Astrocyte (in vitro differentiated cells and primary cell): ENCODE results near the gene APOL6. TPM values are rescaled to one million over a fixed set of nuclear protein-coding genes. Genes with fewer than 3 reads are reported as not detected.

Experiments
- DNase-seq: peaks from one replicate; pipeline ENCODE4 v3.0.0-alpha.2; 2010; ENCODE audit warnings: low read depth
- FAIRE-seq: peaks from 2 replicates; lab custom pipeline; 2011; peaks lifted over from hg19 to GRCh38; lab: Jason Lieb, UNC
- H2AFZ ChIP-seq: 2 replicates; pipeline ENCODE4 v1.6.0; 2012; ENCODE audit warnings: low read depth, low read length, inconsistent platforms
- H3K27ac ChIP-seq: 2 replicates; pipeline ENCODE4 v1.5.1; 2011; ENCODE audit warnings: low read depth, low read length, inconsistent platforms
- H3K27me3 ChIP-seq: 2 replicates; pipeline ENCODE4 v1.6.0; 2011; ENCODE audit warnings: low read length, inconsistent platforms; ENCODE audit not compliant: insufficient read depth
- H3K36me3 ChIP-seq: 2 replicates; pipeline ENCODE4 v1.5.1; 2011; ENCODE audit warnings: low read length, inconsistent platforms; ENCODE audit not compliant: insufficient read depth
- H3K4me1 ChIP-seq: 2 replicates; pipeline ENCODE4 v1.5.1; 2011; ENCODE audit warnings: low read length, inconsistent platforms; ENCODE audit not compliant: insufficient read depth
- H3K4me2 ChIP-seq: 2 replicates; pipeline ENCODE4 v1.6.0; 2012; ENCODE audit warnings: low read length, inconsistent platforms
- H3K4me3 ChIP-seq: 2 replicates; pipeline ENCODE4 v1.5.1; 2011; ENCODE audit warnings: low read depth, mild to moderate bottlenecking, low read length, inconsistent platforms; ENCODE audit not compliant: insufficient read depth
- H3K79me2 ChIP-seq: 2 replicates; pipeline ENCODE4 v1.6.0; 2012; ENCODE audit warnings: mild to moderate bottlenecking, low read length, inconsistent platforms; ENCODE audit not compliant: insufficient read depth
- H3K9ac ChIP-seq: 2 replicates; pipeline ENCODE4 v1.6.0; 2012; ENCODE audit warnings: mild to moderate bottlenecking, low read length, inconsistent platforms
- H3K9me3 ChIP-seq: 2 replicates; pipeline ENCODE4 v1.5.1; 2012; ENCODE audit warnings: low read depth, mild to moderate bottlenecking, low read length, inconsistent platforms; ENCODE audit not compliant: insufficient read depth
- H4K20me1 ChIP-seq: 2 replicates; pipeline ENCODE4 v1.6.0; 2012; ENCODE audit warnings: low read length, inconsistent platforms; ENCODE audit not compliant: insufficient read depth
- H3K27ac Mint-ChIP-seq: one replicate; pipeline ENCODE4 v1.8.0; 2021; ENCODE audit warnings: mild to moderate bottlenecking, mixed read lengths; ENCODE audit not compliant: unreplicated experiment
- H3K27me3 Mint-ChIP-seq: one replicate; pipeline ENCODE4 v1.8.0; 2021; ENCODE audit warnings: low read depth, mixed read lengths; ENCODE audit not compliant: unreplicated experiment
- H3K36me3 Mint-ChIP-seq: one replicate; pipeline ENCODE4 v1.8.0; 2021; ENCODE audit warnings: low read depth, mixed read lengths; ENCODE audit not compliant: unreplicated experiment
- H3K4me1 Mint-ChIP-seq: one replicate; pipeline ENCODE4 v1.8.0; 2021; ENCODE audit warnings: low read depth, mixed read lengths; ENCODE audit not compliant: unreplicated experiment
- H3K4me3 Mint-ChIP-seq: one replicate; pipeline ENCODE4 v1.8.0; 2021; ENCODE audit warnings: mild to moderate bottlenecking, moderate library complexity, mixed read lengths; ENCODE audit not compliant: unreplicated experiment
- H3K9me3 Mint-ChIP-seq: one replicate; pipeline ENCODE4 v1.8.0; 2021; ENCODE audit warnings: mild to moderate bottlenecking, mixed read lengths; ENCODE audit not compliant: unreplicated experiment
- EZH2 ChIP-seq: IDR thresholded peaks from 2 replicates; pipeline ENCODE4 v1.6.1; 2012; ENCODE audit warnings: mild to moderate bottlenecking, low read length, inconsistent platforms; ENCODE audit not compliant: insufficient read depth
- total RNA-seq: library from RNA; stranded (reverse); gene quantifications from 2 replicates; pipeline ENCODE4 v1.2.1, GENCODE V29; 2021
- TF ChIP-seq, protein P1 (sequence below): IDR thresholded peaks from 2 replicates; pipeline ENCODE4 v1.5.1; 2011; ENCODE audit warnings: low read depth, mild to moderate bottlenecking, inconsistent platforms, low read length, moderate library complexity; ENCODE audit not compliant: insufficient read depth

Gene APOL6
- total RNA-seq, 1 donor from 2014 or later, result 5.9 TPM

GRCh38 chr22:35624547-35624946, 23.7 kb upstream of the APOL6 start:
- H3K27me3 Mint-ChIP-seq, result peaks cover 2% of the 10 kb centered on the region
- H3K27ac Mint-ChIP-seq, result no peak overlapping the region
- H3K4me1 ChIP-seq, result peaks cover 19% of the 10 kb centered on the region
- no peaks in the 10 kb centered on the region for H3K9me3 Mint-ChIP-seq
- H3K9me3 ChIP-seq, result no peaks in the 10 kb centered on the region
- no peaks in the 10 kb centered on the region for H3K36me3 ChIP-seq
- H4K20me1 ChIP-seq, result no peaks in the 10 kb centered on the region
- no peak for DNase-seq
- no peak overlapping the region for H3K4me3 Mint-ChIP-seq
- H2AFZ ChIP-seq, result no peak overlapping the region
- no peaks in the 10 kb centered on the region for H3K36me3 Mint-ChIP-seq
- H3K27ac ChIP-seq, result no peak overlapping the region
- no peak overlapping the region for H3K4me3 ChIP-seq
- peaks cover 15% of the 10 kb centered on the region for H3K4me1 Mint-ChIP-seq
- H3K27me3 ChIP-seq, result peaks cover 2% of the 10 kb centered on the region
- no peak for FAIRE-seq
- H3K9ac ChIP-seq, result no peak overlapping the region
- TF ChIP-seq EZH2, result no peak
- TF ChIP-seq, protein P1, sequence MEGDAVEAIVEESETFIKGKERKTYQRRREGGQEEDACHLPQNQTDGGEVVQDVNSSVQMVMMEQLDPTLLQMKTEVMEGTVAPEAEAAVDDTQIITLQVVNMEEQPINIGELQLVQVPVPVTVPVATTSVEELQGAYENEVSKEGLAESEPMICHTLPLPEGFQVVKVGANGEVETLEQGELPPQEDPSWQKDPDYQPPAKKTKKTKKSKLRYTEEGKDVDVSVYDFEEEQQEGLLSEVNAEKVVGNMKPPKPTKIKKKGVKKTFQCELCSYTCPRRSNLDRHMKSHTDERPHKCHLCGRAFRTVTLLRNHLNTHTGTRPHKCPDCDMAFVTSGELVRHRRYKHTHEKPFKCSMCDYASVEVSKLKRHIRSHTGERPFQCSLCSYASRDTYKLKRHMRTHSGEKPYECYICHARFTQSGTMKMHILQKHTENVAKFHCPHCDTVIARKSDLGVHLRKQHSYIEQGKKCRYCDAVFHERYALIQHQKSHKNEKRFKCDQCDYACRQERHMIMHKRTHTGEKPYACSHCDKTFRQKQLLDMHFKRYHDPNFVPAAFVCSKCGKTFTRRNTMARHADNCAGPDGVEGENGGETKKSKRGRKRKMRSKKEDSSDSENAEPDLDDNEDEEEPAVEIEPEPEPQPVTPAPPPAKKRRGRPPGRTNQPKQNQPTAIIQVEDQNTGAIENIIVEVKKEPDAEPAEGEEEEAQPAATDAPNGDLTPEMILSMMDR, result no peak
- no peak overlapping the region for H3K4me2 ChIP-seq
- H3K79me2 ChIP-seq, result no peaks in the 10 kb centered on the region

DNA sequence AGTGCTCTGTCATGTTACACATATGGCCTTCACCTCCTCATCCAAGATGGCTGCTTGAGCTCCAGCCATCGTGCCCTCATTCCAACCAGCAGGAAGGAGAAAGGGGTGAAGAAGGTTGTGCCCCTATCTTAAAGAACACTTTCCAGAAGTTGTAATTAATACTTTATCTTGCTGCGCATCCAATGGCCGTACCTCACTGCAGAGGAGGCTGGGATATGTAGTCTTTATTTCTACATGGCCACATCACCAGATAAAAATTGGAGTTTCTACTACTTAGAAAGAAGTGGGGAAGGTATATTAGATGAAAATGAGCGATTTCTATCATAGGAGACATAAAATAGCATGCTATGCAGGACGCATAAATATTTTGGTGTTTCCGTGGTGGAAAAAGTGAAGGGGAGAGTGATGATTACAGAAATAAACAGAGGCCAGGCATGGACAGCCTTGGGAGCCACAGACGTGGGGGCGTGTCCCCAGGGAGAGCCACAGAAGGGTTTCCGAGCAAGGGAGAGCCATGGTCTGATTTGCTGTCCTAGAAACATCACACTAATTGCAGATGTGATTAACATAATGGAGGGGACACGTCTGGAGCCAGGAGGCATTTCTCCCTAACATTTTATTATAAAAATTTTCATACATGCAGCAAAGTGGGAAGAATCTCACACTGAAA, 22.3 kb upstream of the APOL6 start:
- no peak overlapping the region for H3K27ac Mint-ChIP-seq
- Histone ChIP-seq H3K4me1 (peaks cover 21% of the 10 kb centered on the region), H3K79me2 (no peaks in the 10 kb centered on the region), H3K36me3 (no peaks in the 10 kb centered on the region), H3K27me3 (no peaks in the 10 kb centered on the region), H3K9me3 (no peaks in the 10 kb centered on the region), H2AFZ (no peak overlapping the region), H3K4me3 (no peak overlapping the region), H3K27ac (no peak overlapping the region), H3K4me2 (no peak overlapping the region), H3K9ac (no peak overlapping the region), H4K20me1 (no peaks in the 10 kb centered on the region)
- H3K36me3 Mint-ChIP-seq, result no peaks in the 10 kb centered on the region
- FAIRE-seq (no peak), DNase-seq (no peak)
- H3K4me1 Mint-ChIP-seq, result peaks cover 24% of the 10 kb centered on the region
- no peaks in the 10 kb centered on the region for H3K9me3 Mint-ChIP-seq
- H3K4me3 Mint-ChIP-seq, result no peak overlapping the region
- no peak for TF ChIP-seq EZH2
- TF ChIP-seq, protein P1, result no peak
- peaks cover 2% of the 10 kb centered on the region for H3K27me3 Mint-ChIP-seq
